Mammary epithelial cell (primary cell): Measurements from ENCODE around the gene CIITA.

Experiments used
- CTCF ChIP-seq, 2 donors: IDR thresholded peaks in 1 of 2; conservative IDR thresholded peaks in 1 of 2; 2 replicates each; pipeline ENCODE4 v1.5.1; 2011 to 2012; ENCODE audit warnings: inconsistent platforms in 2 of 2, low read length in 2 of 2, mild to moderate bottlenecking in 2 of 2, control low read depth in 1 of 2, low read depth in 1 of 2; ENCODE audit not compliant: insufficient read depth in 1 of 2; ENCODE audit errors: extremely low read depth in 1 of 2
- EZH2 ChIP-seq: IDR thresholded peaks from 2 replicates; pipeline ENCODE4 v1.6.1; 2012; ENCODE audit warnings: low read length, inconsistent platforms, borderline replicate concordance

- TF ChIP-seq CTCF (conservative IDR thresholded peaks at IDR 0.05 in 1 of 2, IDR thresholded peaks at IDR 0.05 in 1 of 2; ENCODE audit: extremely low read depth in 1 of 2, insufficient read depth in 1 of 2, low read depth in 1 of 2, low read length in 2 of 2) (no peak), EZH2 (no peak)
These were observed 6.7 kb upstream of the CIITA start for GRCh38 chr16:10870137-10870776.
